Neuronal stem cell (in vitro differentiated cells): ENCODE measurements around the gene ROBO1.

Experiments
- DNase-seq: peaks from one replicate; pipeline ENCODE4 v3.0.0-alpha.2; 2013; ENCODE audit warnings: low spot score
- H2AFZ ChIP-seq: one replicate; pipeline ENCODE4 v1.6.1; 2013; ENCODE audit warnings: mild to moderate bottlenecking, low read length, inconsistent platforms
- H2AK5ac ChIP-seq: 2 replicates; pipeline ENCODE4 v1.6.1; 2013; ENCODE audit warnings: low read depth, mild to moderate bottlenecking, inconsistent platforms, low read length, moderate library complexity, mixed read lengths
- H2BK120ac ChIP-seq: 2 replicates; pipeline ENCODE4 v1.6.1; 2013; ENCODE audit warnings: low read depth, mild to moderate bottlenecking, inconsistent platforms, low read length, moderate library complexity, mixed read lengths
- H2BK12ac ChIP-seq: one replicate; pipeline ENCODE4 v1.6.1; 2013; ENCODE audit warnings: low read length, inconsistent platforms
- H2BK15ac ChIP-seq: 2 replicates; pipeline ENCODE4 v1.6.1; 2013; ENCODE audit warnings: mild to moderate bottlenecking, low read length, inconsistent platforms, mixed read lengths
- H2BK5ac ChIP-seq: one replicate; pipeline ENCODE4 v1.6.1; 2013; ENCODE audit warnings: inconsistent platforms, mild to moderate bottlenecking, low read length, moderate library complexity
- H3K14ac ChIP-seq: one replicate; pipeline ENCODE4 v1.6.1; 2013; ENCODE audit warnings: low read length, inconsistent platforms
- H3K18ac ChIP-seq: 2 replicates; pipeline ENCODE4 v1.6.1; 2013; ENCODE audit warnings: low read length, inconsistent platforms
- H3K23ac ChIP-seq: 2 replicates; pipeline ENCODE4 v1.6.1; 2013; ENCODE audit warnings: low read depth, mild to moderate bottlenecking, mixed read lengths, low read length, inconsistent platforms; ENCODE audit not compliant: poor library complexity
- H3K27ac ChIP-seq: replicated peaks from 3 replicates; pipeline ENCODE4 v1.5.1; 2013; ENCODE audit warnings: low read length, inconsistent platforms
- H3K27me3 ChIP-seq, 3 experiments: 2 replicates each; pipeline ENCODE4 v1.6.1; 2013; ENCODE audit warnings: low read length in 3 of 3, mild to moderate bottlenecking in 2 of 3, inconsistent platforms in 1 of 3, low read depth in 1 of 3, mixed read lengths in 1 of 3, moderate library complexity in 1 of 3; ENCODE audit not compliant: control insufficient read depth in 3 of 3, insufficient read depth in 3 of 3
- H3K36me3 ChIP-seq, 2 donors: replicated peaks in 1 of 2; 2 replicates each; pipeline ENCODE4 v1.6.1; 2013; ENCODE audit warnings: low read length in 2 of 2; ENCODE audit not compliant: control insufficient read depth in 2 of 2, insufficient read depth in 2 of 2
- H3K4ac ChIP-seq: 2 replicates; pipeline ENCODE4 v1.6.1; 2013; ENCODE audit warnings: inconsistent platforms, mild to moderate bottlenecking, low read length, moderate library complexity
- H3K4me1 ChIP-seq, 2 donors: 1 replicate in 1 of 2; 2 replicates in 1 of 2; pipeline ENCODE4 v1.6.1; 2013; ENCODE audit warnings: low read length in 2 of 2, low read depth in 1 of 2; ENCODE audit not compliant: control insufficient read depth in 2 of 2, insufficient read depth in 1 of 2
- H3K4me2 ChIP-seq: one replicate; pipeline ENCODE4 v1.6.1; 2013; ENCODE audit warnings: mild to moderate bottlenecking, low read length, inconsistent platforms; ENCODE audit not compliant: insufficient read depth, poor library complexity, severe bottlenecking
- H3K4me3 ChIP-seq, 2 donors: 2 replicates each; pipeline ENCODE4 v1.5.1; 2013; ENCODE audit warnings: low read length in 2 of 2, mild to moderate bottlenecking in 2 of 2, inconsistent platforms in 1 of 2, moderate library complexity in 1 of 2
- H3K79me1 ChIP-seq: one replicate; pipeline ENCODE4 v1.6.1; 2013; ENCODE audit warnings: low read depth, mild to moderate bottlenecking, inconsistent platforms, low read length, moderate library complexity
- H3K9ac ChIP-seq: one replicate; pipeline ENCODE4 v1.6.1; 2013; ENCODE audit warnings: mild to moderate bottlenecking, low read depth, low read length, inconsistent platforms; ENCODE audit not compliant: poor library complexity
- H3K9me3 ChIP-seq, 2 donors: replicated peaks in 1 of 2; 2 replicates each; pipeline versions ENCODE3 to v1.6.1; 2013; ENCODE audit warnings: low read length in 2 of 2, mild to moderate bottlenecking in 2 of 2, inconsistent platforms in 1 of 2, low read depth in 1 of 2, mixed read lengths in 1 of 2, moderate library complexity in 1 of 2; ENCODE audit not compliant: control insufficient read depth in 2 of 2, insufficient read depth in 1 of 2
- H4K8ac ChIP-seq: one replicate; pipeline ENCODE4 v1.6.1; 2013; ENCODE audit warnings: low read depth, mild to moderate bottlenecking, inconsistent platforms, low read length, moderate library complexity
- H4K91ac ChIP-seq: one replicate; pipeline ENCODE4 v1.6.1; 2013; ENCODE audit warnings: low read length, low read depth, mild to moderate bottlenecking, inconsistent platforms; ENCODE audit not compliant: poor library complexity
- WGBS, 2 donors: extraction: QIAGEN DNeasy Blood & Tissue Kit; methylation state at CpG; one replicate each; pipeline ENCODE4 v1.1.7; 2013; ENCODE audit warnings: missing lambda C conversion rate in 2 of 2, mixed read lengths in 1 of 2; ENCODE audit not compliant: insufficient read length in 2 of 2, insufficient replicate concordance in 1 of 2; ENCODE audit errors: extremely low coverage in 2 of 2; 5-methylcytosine and 5-hydroxymethylcytosine counted together

Gene ROBO1

GRCh38 chr3:79113876-79114275 is 653.9 kb downstream of the ROBO1 start:
- Histone ChIP-seq H2BK120ac (no peak overlapping the region), H4K91ac (no peak overlapping the region), H2AK5ac (no peak overlapping the region), H3K14ac (no peak overlapping the region), H3K18ac (no peak overlapping the region), H3K9ac (no peak overlapping the region), H3K4me2 (no peak overlapping the region), H2BK15ac (no peak overlapping the region), H3K23ac (no peak overlapping the region), H3K27me3 (no peaks in the 10 kb centered on the region), H3K4me3 (no peak overlapping the region), H3K9me3 (peaks cover 0 to 1% of the 10 kb centered on the region in 2 donors), H2BK5ac (no peak overlapping the region), H2AFZ (no peak overlapping the region), H3K4ac (no peak overlapping the region), H3K27ac (no peak overlapping the region), H3K36me3 (no peaks in the 10 kb centered on the region), H3K79me1 (no peaks in the 10 kb centered on the region), H2BK12ac (no peak overlapping the region), H4K8ac (no peak overlapping the region), H3K4me1 (no peaks in the 10 kb centered on the region)
- whole genome bisulfite sequencing, 2 donors, result no CpG with 5 or more reads among the region's 3 CpGs
- no peak for DNase-seq

- H3K27me3 ChIP-seq, result no peaks in the 10 kb centered on the region
These were observed 656.3 kb downstream of the ROBO1 start for GRCh38 chr3:79111375-79112052.

GRCh38 chr3:79109754-79110153 is 658.0 kb downstream of the ROBO1 start:
- no peak overlapping the region for H3K23ac ChIP-seq
- H3K4me3 ChIP-seq, result no peak overlapping the region
- no peaks in the 10 kb centered on the region for H3K4me1 ChIP-seq
- H4K8ac ChIP-seq, result no peak overlapping the region
- DNase-seq, result no peak
- H3K14ac ChIP-seq, result no peak overlapping the region
- no peaks in the 10 kb centered on the region for H3K79me1 ChIP-seq
- no peak overlapping the region for H2BK15ac ChIP-seq
- H2BK120ac ChIP-seq, result no peak overlapping the region
- no peak overlapping the region for H4K91ac ChIP-seq
- H3K4me2 ChIP-seq, result no peak overlapping the region
- WGBS, 2 donors, result no CpG with 5 or more reads among the region's 2 CpGs
- H2AFZ ChIP-seq, result no peak overlapping the region
- H2BK5ac ChIP-seq, result no peak overlapping the region
- no peaks in the 10 kb centered on the region for H3K36me3 ChIP-seq
- peaks cover 0 to 1% of the 10 kb centered on the region in 2 donors for H3K9me3 ChIP-seq
- no peak overlapping the region for H2AK5ac ChIP-seq
- H3K4ac ChIP-seq, result no peak overlapping the region
- no peak overlapping the region for H3K18ac ChIP-seq
- H3K27ac ChIP-seq, result no peak overlapping the region
- H3K9ac ChIP-seq, result no peak overlapping the region
- H2BK12ac ChIP-seq, result no peak overlapping the region
- H3K27me3 ChIP-seq, result no peaks in the 10 kb centered on the region

More at GRCh38 chr3:79111375-79112052, 656.3 kb downstream of the ROBO1 start:
- no peaks in the 10 kb centered on the region for H3K36me3 ChIP-seq
- no peak overlapping the region for H2BK12ac ChIP-seq
- H2AFZ ChIP-seq, result no peak overlapping the region
- no peaks in the 10 kb centered on the region for H3K4me1 ChIP-seq
- no peak overlapping the region for H2BK5ac ChIP-seq
- H3K27ac ChIP-seq, result no peak overlapping the region
- H3K4me3 ChIP-seq, result no peak overlapping the region
- no peak overlapping the region for H2BK120ac ChIP-seq
- no peak overlapping the region for H4K91ac ChIP-seq
- H3K9ac ChIP-seq, result no peak overlapping the region
- WGBS, 2 donors, result no CpG with 5 or more reads among the region's 3 CpGs
- no peak overlapping the region for H2BK15ac ChIP-seq
- H3K4ac ChIP-seq, result no peak overlapping the region
- H3K14ac ChIP-seq, result no peak overlapping the region
- H3K18ac ChIP-seq, result no peak overlapping the region
- DNase-seq, result no peak
- H2AK5ac ChIP-seq, result no peak overlapping the region
- no peaks in the 10 kb centered on the region for H3K79me1 ChIP-seq
- no peak overlapping the region for H3K23ac ChIP-seq
- H4K8ac ChIP-seq, result no peak overlapping the region
- H3K4me2 ChIP-seq, result no peak overlapping the region
- H3K9me3 ChIP-seq, result peaks cover 0 to 1% of the 10 kb centered on the region in 2 donors

GRCh38 chr3:79103307-79103706 is 664.5 kb downstream of the ROBO1 start:
- H3K4me3 ChIP-seq, result no peak overlapping the region
- no peak overlapping the region for H2BK5ac ChIP-seq
- H3K9ac ChIP-seq, result no peak overlapping the region
- H2BK12ac ChIP-seq, result no peak overlapping the region
- H3K14ac ChIP-seq, result no peak overlapping the region
- DNase-seq, result no peak
- H3K27me3 ChIP-seq, result no peaks in the 10 kb centered on the region
- no peak overlapping the region for H2BK120ac ChIP-seq
- no peaks in the 10 kb centered on the region for H3K36me3 ChIP-seq
- no peaks in the 10 kb centered on the region for H3K9me3 ChIP-seq
- H3K23ac ChIP-seq, result no peak overlapping the region
- H2BK15ac ChIP-seq, result no peak overlapping the region
- H3K4me1 ChIP-seq, result no peaks in the 10 kb centered on the region
- H3K27ac ChIP-seq, result no peak overlapping the region
- no peak overlapping the region for H2AK5ac ChIP-seq
- H3K4ac ChIP-seq, result no peak overlapping the region
- H3K79me1 ChIP-seq, result no peaks in the 10 kb centered on the region
- H4K8ac ChIP-seq, result no peak overlapping the region
- no CpG with 5 or more reads among the region's 5 CpGs for WGBS, 2 donors
- H3K4me2 ChIP-seq, result no peak overlapping the region
- no peak overlapping the region for H2AFZ ChIP-seq
- no peak overlapping the region for H3K18ac ChIP-seq
- no peak overlapping the region for H4K91ac ChIP-seq
